ENCODE measurements around the gene ADAMTS17. TPM values are rescaled to one million over a fixed set of nuclear protein-coding genes. Genes with fewer than 3 reads are reported as not detected.

The ADAMTS17 gene
- total RNA-seq, 1 experiment from 2014 or later = 1.8 TPM

- Mint-ChIP-seq H3K36me3 (no peaks in the 10 kb centered on the region; the same call in 1 of the 2 replicates), H3K27ac (no peak overlapping the region), H3K4me1 (peaks cover 33% of the 10 kb centered on the region), H3K9me3 (no peaks in the 10 kb centered on the region), H3K27me3 (ENCODE audit: low read depth) (peaks cover 22% of the 10 kb centered on the region), H3K4me3 (no peak overlapping the region)
- POLR2A ChIA-PET = no interaction called here
- CTCF ChIA-PET = interaction anchor here (1.3 to 8.6 kb wide), 4 partner anchors 13 to 407 kb away, joined by 3 to 110 read pairs (median 4); no protein-coding TSS in a partner anchor
- DNase-seq (ENCODE audit: low spot score) (no peak), ATAC-seq (no peak)
- TF ChIP-seq USF2 (CRISPR knock-in tag; IDR thresholded peaks at IDR 0.05) = no peak
- no peak for TF ChIP-seq ZBTB43 (CRISPR knock-in tag; IDR thresholded peaks at IDR 0.05)
- TF ChIP-seq TEAD1 (CRISPR knock-in tag; IDR thresholded peaks at IDR 0.05) = no peak
- no peak for TF ChIP-seq CREB1 (CRISPR knock-in tag; IDR thresholded peaks at IDR 0.05)
- no peak for TF ChIP-seq ZNF121 (CRISPR knock-in tag; IDR thresholded peaks at IDR 0.05)
Measured at GRCh38 chr15:100336061-100336460, 5.7 kb downstream of the ADAMTS17 start.

GRCh38 chr15:100335335-100335999 lies 6.3 kb downstream of the ADAMTS17 start:
- Mint-ChIP-seq H3K27ac (no peak overlapping the region), H3K4me1 (peaks cover 33% of the 10 kb centered on the region), H3K27me3 (ENCODE audit: low read depth) (peaks cover 19% of the 10 kb centered on the region), H3K9me3 (no peaks in the 10 kb centered on the region), H3K36me3 (no peaks in the 10 kb centered on the region; the same call in 1 of the 2 replicates), H3K4me3 (no peak overlapping the region)
- TF ChIP-seq TP53 (CRISPR knock-in tag; IDR thresholded peaks at IDR 0.05) (no peak), JUN (CRISPR knock-in tag; IDR thresholded peaks at IDR 0.05) (no peak), NFE2L1 (CRISPR knock-in tag; IDR thresholded peaks at IDR 0.05) (no peak), SOX15 (CRISPR knock-in tag; IDR thresholded peaks at IDR 0.05) (no peak), ZNF263 (CRISPR knock-in tag; IDR thresholded peaks at IDR 0.05; ENCODE audit: low read depth) (no peak), ATF6 (CRISPR knock-in tag; IDR thresholded peaks at IDR 0.05) (no peak), CREM (CRISPR knock-in tag; IDR thresholded peaks at IDR 0.05) (no peak), MXD4 (CRISPR knock-in tag; IDR thresholded peaks at IDR 0.05; ENCODE audit: borderline replicate concordance) (no peak), E2F5 (CRISPR knock-in tag; IDR thresholded peaks at IDR 0.05) (no peak), FOXP4 (CRISPR knock-in tag; IDR thresholded peaks at IDR 0.05) (no peak), ZNF219 (CRISPR knock-in tag; IDR thresholded peaks at IDR 0.05; ENCODE audit: borderline replicate concordance) (no peak)
- ChIA-PET POLR2A (no interaction called here), CTCF (interaction anchor here (1.0 to 8.6 kb wide), 10 partner anchors 14 to 406 kb away, joined by 3 to 110 read pairs (median 4); no protein-coding TSS in a partner anchor)
- DNase-seq (ENCODE audit: low spot score) = no peak
- ATAC-seq = no peak
